Body of pancreas (tissue), 4 donors: ENCODE measurements around the gene ANKRD18B. TPM values are rescaled to one million over a fixed set of nuclear protein-coding genes. Genes with fewer than 3 reads are reported as not detected.
A peak's percentile ranks its signal among the peaks of the same experiment; 100 is the strongest.
"Not testable (repeated sequence)": the region's sequence is repeated elsewhere in the genome, so short reads cannot be mapped to it uniquely, and the experiment has no call there.

Source experiments
- ATAC-seq: fragments of 150-250 bp; one replicate; pipeline ENCODE4 v1.9.1; 2016
- DNase-seq, 4 donors: peaks; one replicate each; pipeline ENCODE4 v3.0.0-alpha.2; 2019
- H3K27ac ChIP-seq, 4 donors: fragments of 200-600 bp; sonication (generic); 1 replicate in 3 of 4; 2 replicates in 1 of 4; pipeline versions ENCODE4 v1.5.1 to v1.6.1; 2016 to 2019; ENCODE audit warnings: mild to moderate bottlenecking in 1 of 4, mixed read lengths in 1 of 4, moderate library complexity in 1 of 4
- H3K27me3 ChIP-seq, 2 donors: fragments of 200-600 bp; sonication (generic); one replicate each; pipeline ENCODE4 v1.6.0; 2016; ENCODE audit warnings: mild to moderate bottlenecking in 1 of 2
- H3K36me3 ChIP-seq, 2 donors: fragments of 200-600 bp; sonication (generic); replicated peaks in 1 of 2; 2 replicates each; pipeline ENCODE4 v1.5.1; 2016; ENCODE audit warnings: low read depth in 2 of 2; ENCODE audit not compliant: insufficient read depth in 1 of 2
- H3K4me1 ChIP-seq: fragments of 200-600 bp; sonication (generic); one replicate; pipeline ENCODE4 v1.6.0; 2016
- H3K4me3 ChIP-seq, 2 donors: fragments of 200-600 bp; sonication (generic); 1 replicate in 1 of 2; 2 replicates in 1 of 2; pipeline ENCODE4 v1.5.1; 2016 to 2019
- H3K9me3 ChIP-seq, 3 donors: fragments of 200-600 bp; sonication (generic); 1 replicate in 2 of 3; 2 replicates in 1 of 3; pipeline ENCODE4 v1.5.1; 2016
- POLR2A ChIP-seq, 3 donors: fragments of 450-650 bp; IDR thresholded peaks; one replicate each; pipeline ENCODE4 v1.6.1; 2016; ENCODE audit warnings: antibody characterized with exemption in 3 of 3, mild to moderate bottlenecking in 2 of 3
- WGBS, 2 donors: methylation state at CpG; one replicate each; pipeline ENCODE4 v1.1.5; 2017; 5-methylcytosine and 5-hydroxymethylcytosine counted together
- intact Hi-C: fragments of 100-400 bp; cut with DNase I; formaldehyde crosslinking; loops from one replicate; pipeline ENCODE4 v1.15.1; 2023
- total RNA-seq, 2 donors: library from RNA; depleted of rRNA; stranded (reverse); fragments of >200 nt; gene quantifications; one replicate each; pipeline ENCODE4 v1.1.0, GENCODE V29; 2016
- TF ChIP-seq, protein P1 (sequence below), 7 experiments: fragments of 450-650 bp in 4 of 7; fragments of 200-600 bp in 3 of 7; sonication (generic) in 3 of 7; IDR thresholded peaks; one replicate each; pipeline ENCODE4 v1.5.1; 2016 to 2019; ENCODE audit warnings: antibody characterized with exemption in 7 of 7

The ANKRD18B gene
- total RNA-seq = 1 to 10 TPM in 1 of 2 donors, not detected in 1; 6.0 TPM

DNA sequence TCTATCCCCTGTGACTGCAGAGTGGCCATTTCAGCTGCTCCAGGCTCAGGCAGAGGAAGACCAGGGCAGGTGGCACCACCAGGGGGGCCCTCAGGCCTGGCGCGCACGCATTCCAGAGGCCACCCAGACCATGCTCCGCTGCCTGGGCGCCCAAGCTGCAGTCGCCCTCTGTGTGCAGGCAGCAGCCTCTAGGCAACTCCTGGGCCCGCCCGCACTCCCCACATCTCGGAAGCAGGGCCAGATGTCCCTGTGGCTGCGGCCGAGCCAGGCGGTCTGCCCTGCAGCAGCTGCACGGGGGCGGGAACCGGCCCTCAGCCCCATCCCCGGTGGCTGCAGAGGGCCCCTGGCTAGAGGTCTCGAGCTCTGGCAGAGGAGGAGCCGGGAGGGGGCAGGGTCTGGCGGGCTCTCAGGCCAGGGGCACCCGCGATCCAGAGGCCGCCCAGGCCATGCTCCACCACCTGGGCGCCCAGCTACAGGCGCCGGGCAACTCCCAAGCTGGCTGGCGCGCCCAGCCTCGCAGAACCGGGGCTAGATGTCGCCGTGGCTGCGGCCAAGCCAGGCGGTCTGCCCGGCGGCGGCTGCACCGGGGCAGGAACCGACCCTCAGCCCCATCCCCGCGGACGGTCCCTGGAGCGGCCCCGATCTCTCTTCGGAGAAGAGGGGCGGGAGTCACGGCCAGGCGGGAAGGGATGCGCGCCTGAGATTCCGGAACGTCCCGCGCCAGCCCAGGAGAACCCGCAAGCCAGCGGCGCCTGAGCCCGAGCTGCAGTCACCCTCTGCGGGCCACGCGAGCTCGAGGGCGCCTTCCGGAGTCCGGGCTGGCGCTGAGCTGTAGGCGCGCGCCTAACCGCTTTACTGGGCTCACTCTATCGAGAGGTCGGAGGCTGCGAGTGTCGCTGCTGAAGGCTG, at the start of gene ANKRD18B:
ANKRD18B (plus strand) TSS at position 855 of the 909 bp plus-strand sequence. CDS start 239 bp downstream, outside the sequence.
- DNase-seq = peak; percentile 35 to 67 (median 42)
- TF ChIP-seq, protein P1, sequence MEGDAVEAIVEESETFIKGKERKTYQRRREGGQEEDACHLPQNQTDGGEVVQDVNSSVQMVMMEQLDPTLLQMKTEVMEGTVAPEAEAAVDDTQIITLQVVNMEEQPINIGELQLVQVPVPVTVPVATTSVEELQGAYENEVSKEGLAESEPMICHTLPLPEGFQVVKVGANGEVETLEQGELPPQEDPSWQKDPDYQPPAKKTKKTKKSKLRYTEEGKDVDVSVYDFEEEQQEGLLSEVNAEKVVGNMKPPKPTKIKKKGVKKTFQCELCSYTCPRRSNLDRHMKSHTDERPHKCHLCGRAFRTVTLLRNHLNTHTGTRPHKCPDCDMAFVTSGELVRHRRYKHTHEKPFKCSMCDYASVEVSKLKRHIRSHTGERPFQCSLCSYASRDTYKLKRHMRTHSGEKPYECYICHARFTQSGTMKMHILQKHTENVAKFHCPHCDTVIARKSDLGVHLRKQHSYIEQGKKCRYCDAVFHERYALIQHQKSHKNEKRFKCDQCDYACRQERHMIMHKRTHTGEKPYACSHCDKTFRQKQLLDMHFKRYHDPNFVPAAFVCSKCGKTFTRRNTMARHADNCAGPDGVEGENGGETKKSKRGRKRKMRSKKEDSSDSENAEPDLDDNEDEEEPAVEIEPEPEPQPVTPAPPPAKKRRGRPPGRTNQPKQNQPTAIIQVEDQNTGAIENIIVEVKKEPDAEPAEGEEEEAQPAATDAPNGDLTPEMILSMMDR (IDR thresholded peaks at IDR 0.05) = peak in 2 of 7 experiments; percentile 8 to 17
- H3K27me3 ChIP-seq = not testable (repeated sequence)

DNA sequence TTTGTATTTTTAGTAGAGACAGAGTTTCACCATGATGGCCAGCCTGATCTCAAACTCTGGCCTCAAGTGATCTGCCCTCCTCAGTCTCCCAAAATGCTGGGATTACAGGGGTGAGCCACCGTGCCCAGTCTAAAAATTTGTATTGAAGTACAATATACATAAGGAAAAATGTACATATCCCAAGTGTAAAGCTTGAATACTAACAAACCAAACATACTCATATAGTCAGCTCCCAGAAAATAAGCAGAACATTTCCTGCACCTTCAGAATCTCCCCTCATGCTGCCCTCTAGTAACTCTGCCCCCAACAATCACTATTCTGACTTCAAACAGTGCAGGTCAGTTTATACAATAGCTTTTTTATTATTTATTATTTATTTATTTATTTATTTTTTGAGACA, 48.7 kb upstream of the ANKRD18B start:
- no peak for ATAC-seq
- TF ChIP-seq POLR2A (IDR thresholded peaks at IDR 0.05) = no peak
- TF ChIP-seq, protein P1 (IDR thresholded peaks at IDR 0.05) = no peak
- Histone ChIP-seq H3K4me1 (peaks cover 18% of the 10 kb centered on the region), H3K4me3 (no peak overlapping the region), H3K27me3 (no peaks in the 10 kb centered on the region), H3K36me3 (no peaks in the 10 kb centered on the region), H3K9me3 (no peaks in the 10 kb centered on the region), H3K27ac (no peak overlapping the region)
- intact Hi-C loops = no loop called here
- no peak for DNase-seq
- 79 to 94% methylated on average over 1 of the region's 1 CpG for WGBS, 2 donors

More for the DNA sequence above, at the start of gene ANKRD18B:
- H3K36me3 ChIP-seq, H3K9me3 ChIP-seq, intact Hi-C loops, H3K27ac ChIP-seq: not testable (repeated sequence)
- peak; percentile 75 for ATAC-seq
- peak within 1 kb of the TSS; percentile 2 to 25 for H3K4me3 ChIP-seq
- WGBS, 2 donors = 4 to 8% methylated on average over 10 to 58 of the region's 73 CpGs
- H3K4me1 ChIP-seq = peaks cover 14% of the 10 kb centered on the region

DNA sequence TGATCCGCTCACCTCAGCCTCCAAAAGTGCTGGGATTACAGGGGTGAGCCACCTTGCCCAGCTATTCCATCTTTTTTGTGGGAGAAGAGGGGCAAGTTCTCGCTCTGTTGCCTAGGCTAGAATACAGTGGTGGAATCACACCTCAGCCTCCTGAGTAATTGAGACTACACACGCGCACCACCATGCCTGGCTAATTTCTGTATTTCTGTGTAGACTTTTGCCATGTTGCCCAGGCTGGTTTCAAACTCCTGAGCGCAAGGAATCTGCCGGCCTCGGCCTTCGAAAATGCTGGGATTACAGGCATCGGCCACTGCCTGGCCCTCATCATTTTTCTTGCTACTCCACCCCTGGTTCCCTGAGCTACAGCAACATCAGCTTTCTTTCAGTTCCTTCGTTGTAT, 47.5 kb upstream of the ANKRD18B start:
- no peak for DNase-seq
- TF ChIP-seq POLR2A (IDR thresholded peaks at IDR 0.05) = no peak
- Histone ChIP-seq H3K27ac (no peak overlapping the region), H3K4me3 (no peak overlapping the region), H3K36me3 (no peaks in the 10 kb centered on the region), H3K9me3 (no peaks in the 10 kb centered on the region), H3K4me1 (peaks cover 18% of the 10 kb centered on the region), H3K27me3 (no peaks in the 10 kb centered on the region)
- no peak for ATAC-seq
- WGBS, 2 donors = 94% methylated on average over 10 of the region's 10 CpGs
- intact Hi-C loops = no loop called here

DNA sequence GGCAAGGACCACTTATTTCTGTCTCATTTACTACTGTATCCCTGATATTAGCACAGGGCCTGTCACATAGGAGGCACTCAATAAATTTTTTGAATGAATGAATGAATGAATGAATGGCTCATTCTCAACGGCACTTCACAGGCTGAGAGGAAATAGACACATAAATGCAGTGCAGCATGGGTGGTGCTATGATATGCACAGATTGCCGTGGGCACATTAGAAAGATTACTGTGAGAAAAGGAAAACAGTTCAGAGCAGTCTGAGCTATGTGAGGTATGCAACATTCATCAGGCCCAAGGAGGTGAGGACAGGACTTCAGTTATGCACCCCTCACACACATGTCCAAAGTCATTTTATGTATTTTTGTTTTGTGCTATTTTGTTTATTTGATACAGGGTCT, 43.9 kb upstream of the ANKRD18B start:
- Histone ChIP-seq H3K9me3 (no peaks in the 10 kb centered on the region), H3K4me3 (no peak overlapping the region), H3K27ac (no peak overlapping the region), H3K27me3 (no peaks in the 10 kb centered on the region), H3K4me1 (no peaks in the 10 kb centered on the region), H3K36me3 (no peaks in the 10 kb centered on the region)
- TF ChIP-seq, protein P1 (IDR thresholded peaks at IDR 0.05) = no peak
- no peak for TF ChIP-seq POLR2A (IDR thresholded peaks at IDR 0.05)
- 59 to 83% methylated on average over 2 of the region's 2 CpGs for WGBS, 2 donors
- intact Hi-C loops = no loop called here
- no peak for DNase-seq
- no peak for ATAC-seq

DNA sequence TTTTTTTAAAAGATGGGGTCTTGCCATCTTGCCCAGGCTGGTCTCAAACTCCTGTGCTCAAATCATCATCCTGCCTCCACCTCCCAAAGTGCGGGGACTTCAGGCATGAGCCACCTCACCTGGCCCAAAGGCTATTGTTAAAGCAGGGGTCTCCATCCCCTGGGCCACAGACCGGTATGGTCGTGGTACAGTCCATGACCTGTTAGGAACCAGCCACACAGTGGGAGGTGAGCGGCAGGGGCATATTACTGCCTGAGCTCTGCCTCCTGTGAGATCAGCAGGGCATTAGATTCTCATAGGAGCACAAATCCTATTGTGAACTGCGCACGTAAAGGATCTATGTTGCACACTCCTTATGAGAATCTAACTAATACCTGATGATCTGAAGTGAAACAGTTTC, 43.1 kb upstream of the ANKRD18B start:
- intact Hi-C loops = no loop called here
- DNase-seq = no peak
- Histone ChIP-seq H3K4me1 (no peaks in the 10 kb centered on the region), H3K27ac (no peak overlapping the region), H3K27me3 (no peaks in the 10 kb centered on the region), H3K9me3 (no peaks in the 10 kb centered on the region), H3K36me3 (no peaks in the 10 kb centered on the region), H3K4me3 (no peak overlapping the region)
- 88 to 94% methylated on average over 4 to 6 of the region's 6 CpGs for WGBS, 2 donors
- ATAC-seq = no peak
- TF ChIP-seq POLR2A (IDR thresholded peaks at IDR 0.05) = no peak
- TF ChIP-seq, protein P1 (IDR thresholded peaks at IDR 0.05) = no peak

DNA sequence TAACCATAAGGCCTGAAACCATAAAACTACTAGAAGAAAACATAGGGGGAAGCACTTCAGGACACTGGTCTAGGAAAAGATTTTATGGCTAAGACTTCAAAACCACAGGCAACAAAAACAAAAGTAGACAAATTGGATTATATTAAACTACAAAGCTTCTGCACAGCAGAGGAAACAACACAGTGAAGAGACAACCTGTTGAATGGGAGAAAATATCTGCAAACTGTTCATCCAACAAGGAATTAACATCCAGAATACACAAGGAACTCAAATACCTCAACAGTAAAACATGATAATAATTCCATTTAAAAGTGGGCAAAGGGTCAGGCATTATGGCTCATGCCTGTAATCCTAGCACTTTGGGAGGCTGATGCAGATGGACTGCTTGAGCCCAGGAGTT, 38.7 kb upstream of the ANKRD18B start:
- not testable (repeated sequence) for ATAC-seq, H3K36me3 ChIP-seq

More for the DNA sequence above, 38.7 kb upstream of the ANKRD18B start:
- DNase-seq, H3K4me3 ChIP-seq, H3K27ac ChIP-seq, H3K9me3 ChIP-seq, intact Hi-C loops, H3K27me3 ChIP-seq, H3K4me1 ChIP-seq: not testable (repeated sequence)
